GM23248 (cell line): ENCODE data around the gene TAOK3. TPM values are rescaled to one million over a fixed set of nuclear protein-coding genes. Genes with fewer than 3 reads are reported as not detected.
A peak's percentile ranks its signal among the peaks of the same experiment; 100 is the strongest.

Experiments
- DNase-seq: peaks from one replicate; pipeline ENCODE4 v3.0.0-alpha.2; 2015
- H2AFZ ChIP-seq: fragments of 200-600 bp; sonication (generic); 2 replicates; pipeline ENCODE4 v1.6.1; 2016; ENCODE audit warnings: antibody characterized with exemption
- H3F3A ChIP-seq: fragments of 200-600 bp; sonication (generic); 2 replicates; pipeline ENCODE4 v1.6.1; 2016; ENCODE audit warnings: mild to moderate bottlenecking, antibody characterized with exemption, mixed run types; ENCODE audit not compliant: insufficient read depth
- H3K27ac ChIP-seq: fragments of 200-600 bp; sonication (generic); 2 replicates; pipeline ENCODE4 v1.5.1; 2016; ENCODE audit warnings: mild to moderate bottlenecking
- H3K27me3 ChIP-seq: fragments of 200-600 bp; sonication (generic); replicated peaks from 2 replicates; pipeline ENCODE4 v1.6.1; 2016; ENCODE audit warnings: mild to moderate bottlenecking; ENCODE audit not compliant: insufficient read depth
- H3K36me3 ChIP-seq: fragments of 200-600 bp; sonication (generic); 2 replicates; pipeline ENCODE4 v1.6.1; 2016; ENCODE audit warnings: low read depth, mild to moderate bottlenecking
- H3K4me1 ChIP-seq: fragments of 200-600 bp; sonication (generic); 2 replicates; pipeline ENCODE4 v1.6.1; 2016; ENCODE audit warnings: mild to moderate bottlenecking; ENCODE audit not compliant: insufficient read depth
- H3K4me2 ChIP-seq: fragments of 200-600 bp; sonication (generic); one replicate; pipeline ENCODE4 v1.6.1; 2016; ENCODE audit warnings: mild to moderate bottlenecking; ENCODE audit not compliant: unreplicated experiment
- H3K4me3 ChIP-seq: fragments of 200-600 bp; sonication (generic); 2 replicates; pipeline ENCODE4 v1.5.1; 2016; ENCODE audit warnings: mild to moderate bottlenecking
- H3K79me2 ChIP-seq: fragments of 200-600 bp; sonication (generic); 2 replicates; pipeline ENCODE4 v1.6.1; 2016; ENCODE audit warnings: mild to moderate bottlenecking; ENCODE audit not compliant: insufficient read depth
- H3K9ac ChIP-seq: fragments of 200-600 bp; sonication (generic); 2 replicates; pipeline ENCODE4 v1.6.1; 2016; ENCODE audit warnings: mild to moderate bottlenecking
- H3K9me2 ChIP-seq: fragments of 200-600 bp; sonication (generic); 2 replicates; pipeline ENCODE4 v1.6.1; 2016; ENCODE audit warnings: mixed run types, mild to moderate bottlenecking, moderate library complexity; ENCODE audit not compliant: insufficient read depth
- H3K9me3 ChIP-seq: fragments of 200-600 bp; sonication (generic); one replicate; pipeline ENCODE4 v1.6.1; 2017; ENCODE audit warnings: low read depth
- H4K20me1 ChIP-seq: fragments of 200-600 bp; sonication (generic); 2 replicates; pipeline ENCODE4 v1.6.0; 2016; ENCODE audit not compliant: insufficient read depth
- EZH2 ChIP-seq: fragments of 200-600 bp; sonication (generic); IDR thresholded peaks from 2 replicates; pipeline ENCODE4 v1.6.1; 2018; ENCODE audit warnings: antibody characterized with exemption, mild to moderate bottlenecking; ENCODE audit not compliant: insufficient read depth, poor library complexity, severe bottlenecking
- EZH2phosphoT487 ChIP-seq: fragments of 200-600 bp; sonication (generic); IDR thresholded peaks from 2 replicates; pipeline ENCODE4 v1.6.1; 2018; ENCODE audit warnings: antibody characterized with exemption, moderate library complexity, mild to moderate bottlenecking, low read depth; ENCODE audit not compliant: insufficient read depth
- WGBS, 2 experiments: methylation state at CpG; one replicate each; pipeline ENCODE4 v1.1.6; 2015 to 2017; ENCODE audit warnings: low lambda C conversion rate in 2 of 2, low coverage in 1 of 2; ENCODE audit errors: missing lambda C conversion rate in 2 of 2; 5-methylcytosine and 5-hydroxymethylcytosine counted together
- in situ Hi-C: fragments of 300-500 bp; cut with MboI; formaldehyde crosslinking; loops from 2 replicates; pipeline ENCODE4 v1.15.0; 2020
- polyA plus RNA-seq: library from polyadenylated mRNA; unstranded; fragments of >200 nt; fragmentation: Nextera tagmentation; extraction: Ambion mirVana; gene quantifications from 2 replicates; pipeline ENCODE4 v1.2.1, GENCODE V29; 2016
- total RNA-seq: library from RNA; depleted of rRNA; stranded (reverse); fragments of >200 nt; shearing (Covaris generic); gene quantifications from 2 replicates; pipeline ENCODE4 v1.2.3, GENCODE V29; 2014; rRNA removed

Gene TAOK3
- total and polyA plus RNA-seq, 2 experiments from 2014 or later: 17.8 to 49.8 TPM

DNA sequence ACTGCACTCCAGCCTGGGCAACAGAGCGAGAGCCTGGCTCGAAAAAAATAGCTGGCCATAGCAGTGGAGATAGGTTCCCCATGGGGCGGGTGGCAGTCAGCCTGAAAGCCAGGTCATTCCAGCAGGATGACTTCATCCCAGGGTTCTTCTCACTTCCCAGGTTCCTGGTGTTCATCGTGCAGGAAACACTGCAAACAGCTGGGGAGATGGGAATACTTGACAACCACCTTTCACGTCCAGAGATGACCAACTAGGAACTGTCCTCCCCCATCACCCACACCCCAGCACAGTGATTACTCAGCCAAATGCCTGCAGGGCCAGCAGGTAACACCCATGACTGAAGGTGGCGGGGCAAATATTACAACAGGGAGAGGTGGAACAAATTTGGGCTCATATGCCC is 270.6 kb downstream of the TAOK3 start:
- Histone ChIP-seq H3K9me2 (no peaks in the 10 kb centered on the region), H3K36me3 (no peaks in the 10 kb centered on the region), H4K20me1 (no peaks in the 10 kb centered on the region), H3K4me3 (no peak overlapping the region), H3K4me2 (no peak overlapping the region), H3K27me3 (no peaks in the 10 kb centered on the region), H3K9me3 (no peaks in the 10 kb centered on the region), H2AFZ (no peak overlapping the region), H3K9ac (no peak overlapping the region), H3K27ac (no peak overlapping the region), H3K4me1 (no peaks in the 10 kb centered on the region), H3F3A (no peaks in the 10 kb centered on the region), H3K79me2 (no peaks in the 10 kb centered on the region)
- no peak for TF ChIP-seq EZH2phosphoT487
- no peak for TF ChIP-seq EZH2
- peak; percentile 31 for DNase-seq
- in situ Hi-C loops: no loop called here
- 70 to 76% methylated on average over 6 of the region's 6 CpGs for WGBS, 2 experiments

DNA sequence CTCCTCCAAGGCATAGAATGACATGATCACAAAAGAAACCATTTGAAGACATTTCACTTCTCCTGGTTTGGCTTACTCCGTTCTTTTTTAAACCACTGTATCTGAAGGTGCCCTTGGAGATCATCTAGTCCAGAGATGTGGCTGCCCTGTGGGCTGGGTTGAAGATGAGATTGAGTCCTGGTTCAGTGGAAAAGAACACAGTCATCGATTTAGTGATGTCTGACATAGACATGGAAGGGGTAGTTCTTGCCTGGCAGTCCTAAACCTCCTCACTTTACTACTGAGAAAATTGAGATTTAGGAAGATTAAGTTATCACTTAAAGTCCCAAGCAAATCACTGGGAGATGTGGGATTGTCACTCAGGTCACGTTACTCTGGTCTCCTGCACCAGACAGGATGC is 271.7 kb downstream of the TAOK3 start:
- TF ChIP-seq EZH2 (no peak), EZH2phosphoT487 (no peak)

More for the DNA sequence above, 271.7 kb downstream of the TAOK3 start:
- Histone ChIP-seq H3K27ac (no peak overlapping the region), H3K4me1 (no peaks in the 10 kb centered on the region), H3F3A (no peaks in the 10 kb centered on the region), H3K79me2 (no peaks in the 10 kb centered on the region), H4K20me1 (no peaks in the 10 kb centered on the region), H3K9me2 (no peaks in the 10 kb centered on the region), H3K4me3 (no peak overlapping the region), H3K4me2 (no peak overlapping the region), H3K9ac (no peak overlapping the region), H2AFZ (no peak overlapping the region), H3K9me3 (no peaks in the 10 kb centered on the region), H3K27me3 (no peaks in the 10 kb centered on the region), H3K36me3 (no peaks in the 10 kb centered on the region)
- in situ Hi-C loops: no loop called here
- WGBS, 2 experiments: 71 to 82% methylated on average over 3 of the region's 3 CpGs
- no peak for DNase-seq

Other genes starting within 250 kb of the TAOK3 start
- gene PEBP1, start 236.8 kb downstream of the TAOK3 start, total RNA-seq: 217 and 267 TPM in 2 replicates
- gene PEBP1, start 236.8 kb downstream of the TAOK3 start, polyA plus RNA-seq: 345 and 350 TPM in 2 replicates
- 27.1 and 42.7 TPM in 2 replicates for gene SUDS3, start 3.6 kb upstream of the TAOK3 start, total RNA-seq
- 17.2 and 17.6 TPM in 2 replicates for gene SUDS3, start 3.6 kb upstream of the TAOK3 start, polyA plus RNA-seq